Neuronal stem cell (in vitro differentiated cells): Measurements from ENCODE around the gene COX7A2.

Experiments
- DNase-seq: peaks from one replicate; pipeline ENCODE4 v3.0.0-alpha.2; 2013; ENCODE audit warnings: low spot score
- H2AFZ ChIP-seq: one replicate; pipeline ENCODE4 v1.6.1; 2013; ENCODE audit warnings: mild to moderate bottlenecking, low read length, inconsistent platforms
- H2AK5ac ChIP-seq: 2 replicates; pipeline ENCODE4 v1.6.1; 2013; ENCODE audit warnings: low read depth, mild to moderate bottlenecking, inconsistent platforms, low read length, moderate library complexity, mixed read lengths
- H2BK120ac ChIP-seq: 2 replicates; pipeline ENCODE4 v1.6.1; 2013; ENCODE audit warnings: low read depth, mild to moderate bottlenecking, inconsistent platforms, low read length, moderate library complexity, mixed read lengths
- H2BK12ac ChIP-seq: one replicate; pipeline ENCODE4 v1.6.1; 2013; ENCODE audit warnings: low read length, inconsistent platforms
- H2BK15ac ChIP-seq: 2 replicates; pipeline ENCODE4 v1.6.1; 2013; ENCODE audit warnings: mild to moderate bottlenecking, low read length, inconsistent platforms, mixed read lengths
- H2BK5ac ChIP-seq: one replicate; pipeline ENCODE4 v1.6.1; 2013; ENCODE audit warnings: inconsistent platforms, mild to moderate bottlenecking, low read length, moderate library complexity
- H3K14ac ChIP-seq: one replicate; pipeline ENCODE4 v1.6.1; 2013; ENCODE audit warnings: low read length, inconsistent platforms
- H3K18ac ChIP-seq: 2 replicates; pipeline ENCODE4 v1.6.1; 2013; ENCODE audit warnings: low read length, inconsistent platforms
- H3K23ac ChIP-seq: 2 replicates; pipeline ENCODE4 v1.6.1; 2013; ENCODE audit warnings: low read depth, mild to moderate bottlenecking, mixed read lengths, low read length, inconsistent platforms; ENCODE audit not compliant: poor library complexity
- H3K27ac ChIP-seq: replicated peaks from 3 replicates; pipeline ENCODE4 v1.5.1; 2013; ENCODE audit warnings: low read length, inconsistent platforms
- H3K27me3 ChIP-seq, 3 experiments: 2 replicates each; pipeline ENCODE4 v1.6.1; 2013; ENCODE audit warnings: low read length in 3 of 3, mild to moderate bottlenecking in 2 of 3, inconsistent platforms in 1 of 3, low read depth in 1 of 3, mixed read lengths in 1 of 3, moderate library complexity in 1 of 3; ENCODE audit not compliant: control insufficient read depth in 3 of 3, insufficient read depth in 3 of 3
- H3K36me3 ChIP-seq, 2 donors: replicated peaks in 1 of 2; 2 replicates each; pipeline ENCODE4 v1.6.1; 2013; ENCODE audit warnings: low read length in 2 of 2; ENCODE audit not compliant: control insufficient read depth in 2 of 2, insufficient read depth in 2 of 2
- H3K4ac ChIP-seq: 2 replicates; pipeline ENCODE4 v1.6.1; 2013; ENCODE audit warnings: inconsistent platforms, mild to moderate bottlenecking, low read length, moderate library complexity
- H3K4me1 ChIP-seq, 2 donors: 1 replicate in 1 of 2; 2 replicates in 1 of 2; pipeline ENCODE4 v1.6.1; 2013; ENCODE audit warnings: low read length in 2 of 2, low read depth in 1 of 2; ENCODE audit not compliant: control insufficient read depth in 2 of 2, insufficient read depth in 1 of 2
- H3K4me2 ChIP-seq: one replicate; pipeline ENCODE4 v1.6.1; 2013; ENCODE audit warnings: mild to moderate bottlenecking, low read length, inconsistent platforms; ENCODE audit not compliant: insufficient read depth, poor library complexity, severe bottlenecking
- H3K4me3 ChIP-seq, 2 donors: 2 replicates each; pipeline ENCODE4 v1.5.1; 2013; ENCODE audit warnings: low read length in 2 of 2, mild to moderate bottlenecking in 2 of 2, inconsistent platforms in 1 of 2, moderate library complexity in 1 of 2
- H3K79me1 ChIP-seq: one replicate; pipeline ENCODE4 v1.6.1; 2013; ENCODE audit warnings: low read depth, mild to moderate bottlenecking, inconsistent platforms, low read length, moderate library complexity
- H3K9ac ChIP-seq: one replicate; pipeline ENCODE4 v1.6.1; 2013; ENCODE audit warnings: mild to moderate bottlenecking, low read depth, low read length, inconsistent platforms; ENCODE audit not compliant: poor library complexity
- H3K9me3 ChIP-seq, 2 donors: replicated peaks in 1 of 2; 2 replicates each; pipeline versions ENCODE3 to v1.6.1; 2013; ENCODE audit warnings: low read length in 2 of 2, mild to moderate bottlenecking in 2 of 2, inconsistent platforms in 1 of 2, low read depth in 1 of 2, mixed read lengths in 1 of 2, moderate library complexity in 1 of 2; ENCODE audit not compliant: control insufficient read depth in 2 of 2, insufficient read depth in 1 of 2
- H4K8ac ChIP-seq: one replicate; pipeline ENCODE4 v1.6.1; 2013; ENCODE audit warnings: low read depth, mild to moderate bottlenecking, inconsistent platforms, low read length, moderate library complexity
- H4K91ac ChIP-seq: one replicate; pipeline ENCODE4 v1.6.1; 2013; ENCODE audit warnings: low read length, low read depth, mild to moderate bottlenecking, inconsistent platforms; ENCODE audit not compliant: poor library complexity
- WGBS, 2 donors: extraction: QIAGEN DNeasy Blood & Tissue Kit; methylation state at CpG; one replicate each; pipeline ENCODE4 v1.1.7; 2013; ENCODE audit warnings: missing lambda C conversion rate in 2 of 2, mixed read lengths in 1 of 2; ENCODE audit not compliant: insufficient read length in 2 of 2, insufficient replicate concordance in 1 of 2; ENCODE audit errors: extremely low coverage in 2 of 2; 5-methylcytosine and 5-hydroxymethylcytosine counted together

The COX7A2 gene

DNA sequence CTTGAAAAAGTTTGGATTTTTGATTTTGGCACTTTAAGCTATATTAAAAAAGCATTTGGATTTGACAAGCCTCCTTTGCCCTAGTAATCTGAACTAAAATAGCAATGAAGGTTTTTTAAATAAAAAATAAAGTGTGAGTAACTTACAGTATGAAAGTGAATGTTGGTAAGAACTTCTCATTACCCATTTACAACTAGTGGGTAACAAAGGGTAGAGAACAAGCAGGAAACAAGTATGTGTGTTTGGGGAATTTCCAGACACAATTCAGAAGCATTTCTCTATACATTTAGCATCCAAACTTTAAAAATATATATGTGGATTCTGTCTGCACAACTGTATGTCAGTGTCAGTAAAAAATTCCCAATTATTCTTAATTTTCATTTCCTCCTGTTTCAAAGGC, 38.1 kb upstream of the COX7A2 start:
- Histone ChIP-seq H2BK12ac (no peak overlapping the region), H3K9ac (no peak overlapping the region), H3K4me3 (peak overlapping the region in 1 of 2 donors; percentile 5), H3K36me3 (peaks cover 0 to 4% of the 10 kb centered on the region in 2 donors), H2BK120ac (no peak overlapping the region), H3K18ac (no peak overlapping the region), H3K27ac (no peak overlapping the region), H3K23ac (no peak overlapping the region), H4K8ac (no peak overlapping the region), H3K9me3 (no peaks in the 10 kb centered on the region), H3K4ac (no peak overlapping the region), H3K79me1 (peaks cover 8% of the 10 kb centered on the region), H2BK15ac (no peak overlapping the region), H2AK5ac (no peak overlapping the region), H2BK5ac (no peak overlapping the region), H3K14ac (no peak overlapping the region), H3K27me3 (no peaks in the 10 kb centered on the region), H2AFZ (no peak overlapping the region), H3K4me1 (peaks cover 5 to 15% of the 10 kb centered on the region in 2 donors), H3K4me2 (no peak overlapping the region), H4K91ac (no peak overlapping the region)
- no peak for DNase-seq

DNA sequence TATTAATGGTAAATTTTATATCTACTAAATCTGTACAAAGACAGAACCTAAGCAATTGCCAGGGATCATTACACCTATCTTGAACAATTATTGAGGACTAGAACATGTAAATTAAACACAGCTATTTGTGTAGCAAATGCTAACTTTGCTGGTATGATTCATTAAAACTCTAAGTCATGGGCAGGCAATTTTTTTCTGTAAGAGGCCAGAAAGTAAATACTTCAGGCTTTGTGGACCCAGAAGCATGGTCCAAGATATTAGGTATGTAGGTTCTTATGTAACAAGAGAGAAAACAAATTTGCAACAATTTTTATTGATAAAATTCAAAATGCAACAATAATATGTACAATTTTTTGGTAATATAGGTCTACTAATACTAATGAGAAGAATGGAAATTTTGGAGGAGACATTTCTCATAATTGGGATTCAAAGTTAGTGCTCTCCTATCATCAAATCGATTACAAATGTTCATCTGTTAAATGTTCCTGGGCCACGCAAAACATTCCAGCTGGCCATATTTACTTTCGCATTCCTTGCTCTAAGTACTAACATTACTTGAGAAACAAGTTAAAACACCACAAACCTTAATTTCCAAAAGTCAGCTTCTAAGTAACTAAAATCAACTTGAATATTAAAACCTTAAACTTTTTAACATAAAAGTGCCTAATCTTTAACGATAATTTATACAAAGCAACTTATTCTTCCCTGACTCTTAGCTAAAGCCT, 36.7 kb upstream of the COX7A2 start:
- Histone ChIP-seq H3K23ac (no peak overlapping the region), H2BK5ac (no peak overlapping the region), H3K18ac (no peak overlapping the region), H3K9ac (no peak overlapping the region), H3K79me1 (peaks cover 8% of the 10 kb centered on the region), H3K36me3 (peaks cover 0 to 12% of the 10 kb centered on the region in 2 donors), H4K8ac (no peak overlapping the region), H3K27me3 (no peaks in the 10 kb centered on the region), H2BK120ac (no peak overlapping the region), H2BK12ac (no peak overlapping the region), H3K27ac (no peak overlapping the region), H3K4me2 (no peak overlapping the region), H2BK15ac (no peak overlapping the region), H3K9me3 (peaks cover 0 to 6% of the 10 kb centered on the region in 2 donors), H4K91ac (no peak overlapping the region), H3K4me1 (peaks cover 5 to 15% of the 10 kb centered on the region in 2 donors), H3K14ac (no peak overlapping the region), H3K4me3 (no peak overlapping the region), H2AK5ac (no peak overlapping the region), H2AFZ (no peak overlapping the region), H3K4ac (no peak overlapping the region)
- no CpG with 5 or more reads among the region's 4 CpGs for WGBS, 2 donors
- no peak for DNase-seq

GRCh38 chr6:75279418-75279817, 35.8 kb upstream of the COX7A2 start:
- peaks cover 0 to 14% of the 10 kb centered on the region in 2 donors for H3K36me3 ChIP-seq
- no peak overlapping the region for H3K9ac ChIP-seq
- peaks cover 7% of the 10 kb centered on the region for H3K79me1 ChIP-seq
- no peaks in the 10 kb centered on the region for H3K27me3 ChIP-seq
- no peak overlapping the region for H2AFZ ChIP-seq
- no peak overlapping the region for H2BK12ac ChIP-seq
- no peak overlapping the region for H2BK120ac ChIP-seq
- H3K4ac ChIP-seq, result no peak overlapping the region
- H3K4me3 ChIP-seq, result no peak overlapping the region
- H3K27ac ChIP-seq, result no peak overlapping the region
- no peak overlapping the region for H4K91ac ChIP-seq
- H2BK15ac ChIP-seq, result no peak overlapping the region
- no peak overlapping the region for H3K4me2 ChIP-seq
- no peak overlapping the region for H3K14ac ChIP-seq
- H2AK5ac ChIP-seq, result no peak overlapping the region
- H3K23ac ChIP-seq, result no peak overlapping the region
- peaks cover 0 to 6% of the 10 kb centered on the region in 2 donors for H3K9me3 ChIP-seq
- no peak overlapping the region for H3K18ac ChIP-seq
- WGBS, 2 donors, result no CpG with 5 or more reads among the region's 2 CpGs
- no peak for DNase-seq
- peaks cover 5 to 15% of the 10 kb centered on the region in 2 donors for H3K4me1 ChIP-seq
- H2BK5ac ChIP-seq, result no peak overlapping the region
- H4K8ac ChIP-seq, result no peak overlapping the region

- no peak for DNase-seq
- no peak overlapping the region for H2BK120ac ChIP-seq
- H3K36me3 ChIP-seq, result peaks cover 0 to 18% of the 10 kb centered on the region in 2 donors
- H3K4me3 ChIP-seq, result no peak overlapping the region
- no peak overlapping the region for H4K91ac ChIP-seq
- H3K4ac ChIP-seq, result no peak overlapping the region
- peaks cover 2% of the 10 kb centered on the region for H3K79me1 ChIP-seq
- H3K9ac ChIP-seq, result no peak overlapping the region
- H2BK15ac ChIP-seq, result no peak overlapping the region
- WGBS, 2 donors, result no CpG with 5 or more reads among the region's 4 CpGs
- no peak overlapping the region for H2BK12ac ChIP-seq
- H3K27ac ChIP-seq, result no peak overlapping the region
- H3K18ac ChIP-seq, result no peak overlapping the region
- no peak overlapping the region for H2BK5ac ChIP-seq
- H3K27me3 ChIP-seq, result no peaks in the 10 kb centered on the region
- H3K4me2 ChIP-seq, result no peak overlapping the region
- H2AFZ ChIP-seq, result no peak overlapping the region
- no peak overlapping the region for H3K23ac ChIP-seq
- peaks cover 0 to 7% of the 10 kb centered on the region in 2 donors for H3K9me3 ChIP-seq
- no peak overlapping the region for H2AK5ac ChIP-seq
- peaks cover 5 to 15% of the 10 kb centered on the region in 2 donors for H3K4me1 ChIP-seq
- no peak overlapping the region for H4K8ac ChIP-seq
- no peak overlapping the region for H3K14ac ChIP-seq
Measured at GRCh38 chr6:75278474-75279077, 35.0 kb upstream of the COX7A2 start.
